NCI-H345 (cell line): ENCODE data around the gene ZNF708.
"Not testable (repeated sequence)": the region's sequence is repeated elsewhere in the genome, so short reads cannot be mapped to it uniquely, and the experiment has no call there.

Experiments
- DNase-seq: peaks from one replicate; lab custom pipeline; 2025; lab: John Stamatoyannopoulos, UW

Gene ZNF708

GRCh38 chr19:21260164-21260847 is 68.9 kb downstream of the ZNF708 start:
- no peak for DNase-seq

DNA sequence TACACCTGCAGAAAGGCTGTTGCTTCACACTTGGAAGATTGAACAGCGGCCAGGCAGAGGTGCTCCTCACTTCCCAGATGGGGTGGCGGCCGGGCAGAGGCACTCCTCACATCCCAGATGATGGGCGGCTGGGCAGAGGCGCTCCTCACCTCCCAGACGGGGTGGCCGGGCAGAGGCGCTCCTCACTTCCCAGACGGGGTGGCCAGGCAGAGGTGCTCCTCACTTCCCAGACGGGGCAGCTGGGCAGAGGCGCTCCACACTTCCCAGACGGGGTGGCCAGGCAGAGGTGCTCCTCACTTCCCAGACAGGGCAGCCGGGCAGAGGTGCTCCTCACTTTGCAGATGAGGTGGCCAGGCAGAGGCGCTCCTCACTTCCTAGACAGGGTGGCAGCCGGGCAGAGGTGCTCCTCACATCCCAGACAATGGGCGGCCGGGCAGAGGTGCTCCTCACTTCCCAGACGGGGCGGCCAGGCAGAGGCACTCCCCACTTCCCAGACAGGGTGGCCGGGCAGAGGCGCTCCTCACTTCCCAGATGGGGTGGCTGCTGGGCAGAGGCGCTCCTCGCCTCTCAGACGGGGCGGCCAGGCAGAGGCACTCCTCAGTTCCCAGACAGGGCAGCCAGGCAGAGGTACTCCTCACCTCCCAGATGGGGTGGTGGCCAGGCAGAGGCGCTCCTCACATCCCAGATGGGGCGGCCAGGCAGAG is 69.6 kb downstream of the ZNF708 start:
- not testable (repeated sequence) for DNase-seq

DNA sequence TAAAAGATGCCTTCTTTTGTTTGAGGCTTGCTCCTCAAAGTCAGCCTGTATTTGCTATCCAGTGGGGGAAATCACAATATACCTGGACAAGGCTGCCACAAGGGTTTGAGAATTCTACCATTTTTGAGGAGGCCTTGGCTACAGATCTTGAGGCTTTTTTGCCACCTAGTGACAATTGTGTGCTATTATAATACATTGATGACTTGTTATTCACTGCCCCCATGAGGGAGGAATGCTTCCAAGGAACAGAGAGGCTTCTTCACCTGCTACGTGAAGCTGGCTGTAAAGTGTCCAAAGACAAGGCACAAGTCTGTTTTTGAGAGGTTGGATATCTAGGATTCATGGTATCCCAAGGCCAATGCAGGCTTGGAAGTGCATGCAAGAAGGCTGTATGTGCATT is 72.5 kb downstream of the ZNF708 start:
- no peak for DNase-seq
